ENCODE data around the gene CTCF.

DNA sequence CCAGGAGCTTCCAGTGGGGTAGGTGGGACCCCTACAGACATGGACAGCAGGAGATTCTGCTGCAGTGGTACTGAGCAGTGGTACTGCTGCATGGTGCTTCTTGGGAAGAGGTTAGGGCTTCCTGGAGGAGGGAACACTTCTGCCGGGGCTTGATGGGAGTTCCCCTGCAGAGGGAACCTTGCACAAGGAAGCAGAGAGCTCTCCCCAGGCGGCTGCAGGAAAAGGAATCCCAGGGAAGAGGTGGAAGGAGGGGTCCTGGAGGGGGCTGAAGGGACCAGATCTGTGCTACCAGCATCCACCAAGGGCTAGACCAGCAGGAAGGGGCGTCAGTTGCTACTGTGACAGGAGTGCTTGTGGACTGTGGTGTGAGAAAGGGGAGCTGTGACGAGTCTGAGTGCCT, 23.1 kb upstream of the CTCF start:
- no peak for TF ChIP-seq POLR2A (IDR thresholded peaks at IDR 0.05)
- TF ChIP-seq, protein P1, sequence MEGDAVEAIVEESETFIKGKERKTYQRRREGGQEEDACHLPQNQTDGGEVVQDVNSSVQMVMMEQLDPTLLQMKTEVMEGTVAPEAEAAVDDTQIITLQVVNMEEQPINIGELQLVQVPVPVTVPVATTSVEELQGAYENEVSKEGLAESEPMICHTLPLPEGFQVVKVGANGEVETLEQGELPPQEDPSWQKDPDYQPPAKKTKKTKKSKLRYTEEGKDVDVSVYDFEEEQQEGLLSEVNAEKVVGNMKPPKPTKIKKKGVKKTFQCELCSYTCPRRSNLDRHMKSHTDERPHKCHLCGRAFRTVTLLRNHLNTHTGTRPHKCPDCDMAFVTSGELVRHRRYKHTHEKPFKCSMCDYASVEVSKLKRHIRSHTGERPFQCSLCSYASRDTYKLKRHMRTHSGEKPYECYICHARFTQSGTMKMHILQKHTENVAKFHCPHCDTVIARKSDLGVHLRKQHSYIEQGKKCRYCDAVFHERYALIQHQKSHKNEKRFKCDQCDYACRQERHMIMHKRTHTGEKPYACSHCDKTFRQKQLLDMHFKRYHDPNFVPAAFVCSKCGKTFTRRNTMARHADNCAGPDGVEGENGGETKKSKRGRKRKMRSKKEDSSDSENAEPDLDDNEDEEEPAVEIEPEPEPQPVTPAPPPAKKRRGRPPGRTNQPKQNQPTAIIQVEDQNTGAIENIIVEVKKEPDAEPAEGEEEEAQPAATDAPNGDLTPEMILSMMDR (IDR thresholded peaks at IDR 0.05): no peak
